H1 (cell line): ENCODE data around the gene ITPR1. TPM values are rescaled to one million over a fixed set of nuclear protein-coding genes. Genes with fewer than 3 reads are reported as not detected.

Experiments
- CTCF ChIA-PET: fragments of 300-600 bp; sonication (Branson Sonifier 250); formaldehyde crosslinking; loops from one replicate; lab custom pipeline; 2021; ENCODE audit not compliant: partially characterized antibody; lab: Charles Lee
- POLR2A ChIA-PET: fragments of 300-600 bp; sonication (Branson Sonifier 250); formaldehyde crosslinking; loops from one replicate; lab custom pipeline; 2021; ENCODE audit warnings: inconsistent platforms; ENCODE audit not compliant: partially characterized antibody; lab: Charles Lee
- DNase-seq, 2 experiments: peaks; one replicate each; pipeline versions ENCODE4 v3.0.0 to v3.0.0-alpha.2; 2010 to 2022; ENCODE audit warnings: low spot score in 2 of 2, low read depth in 1 of 2, mixed read lengths in 1 of 2
- FAIRE-seq: peaks from 2 replicates; lab custom pipeline; 2011; peaks lifted over from hg19 to GRCh38; lab: Jason Lieb, UNC
- H2AFZ ChIP-seq: 2 replicates; pipeline ENCODE4 v1.8.1; 2012; ENCODE audit warnings: low read length, inconsistent platforms
- H2AK5ac ChIP-seq: 2 replicates; pipeline ENCODE4 v1.6.1; 2013; ENCODE audit warnings: low read depth, low read length
- H2BK120ac ChIP-seq: replicated peaks from 2 replicates; pipeline ENCODE3; 2013; ENCODE audit warnings: low read depth, low read length, inconsistent platforms
- H2BK12ac ChIP-seq: 2 replicates; pipeline ENCODE4 v1.6.1; 2013; ENCODE audit warnings: low read depth, low read length
- H2BK15ac ChIP-seq: 2 replicates; pipeline ENCODE4 v1.6.1; 2013; ENCODE audit warnings: low read length
- H2BK20ac ChIP-seq: 2 replicates; pipeline ENCODE4 v1.6.1; 2013; ENCODE audit warnings: low read length
- H2BK5ac ChIP-seq: 2 replicates; pipeline ENCODE4 v1.6.1; 2013; ENCODE audit warnings: low read depth, low read length
- H3K14ac ChIP-seq: 2 replicates; pipeline ENCODE4 v1.6.1; 2013; ENCODE audit warnings: inconsistent platforms; ENCODE audit not compliant: insufficient read length
- H3K18ac ChIP-seq: 2 replicates; pipeline ENCODE4 v1.6.1; 2013; ENCODE audit warnings: low read length; ENCODE audit errors: extremely low read depth
- H3K23ac ChIP-seq: 2 replicates; pipeline ENCODE4 v1.6.1; 2013; ENCODE audit warnings: inconsistent platforms; ENCODE audit not compliant: insufficient read length
- H3K23me2 ChIP-seq: 2 replicates; pipeline ENCODE4 v1.6.1; 2013; ENCODE audit warnings: low read depth, low read length
- H3K27ac ChIP-seq: 2 replicates; pipeline ENCODE4 v1.6.1; 2011; ENCODE audit warnings: low read depth, low read length, inconsistent platforms
- H3K27me3 ChIP-seq, 4 experiments: replicated peaks in 1 of 4; 1 replicate in 1 of 4; 2 replicates in 3 of 4; pipeline versions ENCODE4 v1.6.1 to v1.8.1; 2011 to 2013; ENCODE audit warnings: low read length in 3 of 4, mild to moderate bottlenecking in 3 of 4, inconsistent platforms in 2 of 4, mixed read lengths in 2 of 4, moderate library complexity in 1 of 4; ENCODE audit not compliant: control insufficient read depth in 3 of 4, insufficient read depth in 3 of 4; ENCODE audit errors: extremely low read depth in 1 of 4
- H3K36me3 ChIP-seq, 4 experiments: 2 replicates each; pipeline versions ENCODE4 v1.6.1 to v1.8.1; 2011 to 2013; ENCODE audit warnings: mild to moderate bottlenecking in 4 of 4, low read length in 3 of 4, moderate library complexity in 2 of 4, control low read depth in 1 of 4, inconsistent platforms in 1 of 4; ENCODE audit not compliant: insufficient read depth in 4 of 4, control insufficient read depth in 2 of 4
- H3K4ac ChIP-seq: replicated peaks from 2 replicates; pipeline ENCODE3; 2013; ENCODE audit warnings: low read length, low read depth, mixed read lengths, inconsistent platforms; ENCODE audit not compliant: insufficient read length
- H3K4me1 ChIP-seq, 4 experiments: replicated peaks in 1 of 4; 1 replicate in 1 of 4; 2 replicates in 3 of 4; pipeline versions ENCODE4 v1.6.1 to v1.8.1; 2011 to 2013; ENCODE audit warnings: low read length in 3 of 4, inconsistent platforms in 2 of 4, mixed read lengths in 1 of 4; ENCODE audit not compliant: insufficient read depth in 4 of 4, control insufficient read depth in 3 of 4
- H3K4me2 ChIP-seq, 2 experiments: 2 replicates each; pipeline versions ENCODE4 v1.6.1 to v1.8.1; 2011 to 2013; ENCODE audit warnings: low read depth in 2 of 2, low read length in 2 of 2, control low read depth in 1 of 2, inconsistent platforms in 1 of 2, mild to moderate bottlenecking in 1 of 2; ENCODE audit not compliant: insufficient read depth in 1 of 2
- H3K4me3 ChIP-seq, 4 experiments: fragments of 200-600, 300-600 bp in 1 of 4; sonication (generic), shearing (Covaris generic), sonication (Bioruptor Twin) in 1 of 4; 2 replicates each; pipeline versions ENCODE4 v1.5.1 to v1.8.1; 2011 to 2016; ENCODE audit warnings: low read length in 4 of 4, low read depth in 3 of 4, control low read depth in 2 of 4, inconsistent platforms in 2 of 4, mild to moderate bottlenecking in 2 of 4, mixed read lengths in 1 of 4, moderate library complexity in 1 of 4; ENCODE audit not compliant: insufficient read depth in 2 of 4; ENCODE audit errors: extremely low read depth in 1 of 4
- H3K56ac ChIP-seq: replicated peaks from 2 replicates; pipeline ENCODE3; 2013; ENCODE audit warnings: low read depth, mild to moderate bottlenecking, mixed read lengths, low read length, inconsistent platforms; ENCODE audit not compliant: insufficient read length
- H3K79me1 ChIP-seq: 2 replicates; pipeline ENCODE4 v1.6.1; 2013; ENCODE audit warnings: low read depth, low read length, control low read depth
- H3K79me2 ChIP-seq, 2 experiments: 2 replicates each; pipeline versions ENCODE4 v1.6.1 to v1.8.1; 2012 to 2013; ENCODE audit warnings: low read length in 2 of 2, mild to moderate bottlenecking in 2 of 2, inconsistent platforms in 1 of 2; ENCODE audit not compliant: insufficient read depth in 2 of 2, control insufficient read depth in 1 of 2
- H3K9ac ChIP-seq, 4 experiments: replicated peaks in 1 of 4; 1 replicate in 1 of 4; 2 replicates in 3 of 4; pipeline versions ENCODE4 v1.6.1 to v1.8.1; 2011 to 2013; ENCODE audit warnings: low read depth in 3 of 4, low read length in 3 of 4, control low read depth in 2 of 4, mild to moderate bottlenecking in 2 of 4, moderate library complexity in 2 of 4, inconsistent platforms in 1 of 4; ENCODE audit errors: extremely low read depth in 1 of 4
- H3K9me3 ChIP-seq, 2 experiments: 2 replicates each; pipeline versions ENCODE4 v1.6.1 to v1.8.1; 2012 to 2013; ENCODE audit warnings: mild to moderate bottlenecking in 2 of 2, moderate library complexity in 2 of 2, control low read depth in 1 of 2, inconsistent platforms in 1 of 2, low read depth in 1 of 2, low read length in 1 of 2, mixed read lengths in 1 of 2; ENCODE audit not compliant: insufficient read depth in 2 of 2
- H4K20me1 ChIP-seq, 2 experiments: replicated peaks in 1 of 2; 2 replicates each; pipeline versions ENCODE3 to v1.8.1; 2011 to 2013; ENCODE audit warnings: inconsistent platforms in 2 of 2, low read length in 2 of 2, mild to moderate bottlenecking in 1 of 2; ENCODE audit not compliant: insufficient read depth in 2 of 2, control insufficient read depth in 1 of 2
- H4K5ac ChIP-seq: 2 replicates; pipeline ENCODE4 v1.6.1; 2013; ENCODE audit warnings: low read length, low read depth, mixed read lengths, inconsistent platforms; ENCODE audit not compliant: insufficient read length
- H4K8ac ChIP-seq: 2 replicates; pipeline ENCODE4 v1.8.0; 2013; ENCODE audit warnings: mild to moderate bottlenecking, moderate library complexity, low read length, inconsistent platforms; ENCODE audit not compliant: insufficient read depth; ENCODE audit errors: extremely low read depth
- H4K91ac ChIP-seq: replicated peaks from 2 replicates; pipeline ENCODE3; 2013; ENCODE audit warnings: low read length, mixed read lengths, inconsistent platforms; ENCODE audit not compliant: insufficient read length
- CBX5 ChIP-seq: fragments of 300-800, 300-1000 bp; sonication (generic); IDR thresholded peaks from 2 replicates; pipeline ENCODE4 v1.7.1; 2016; ENCODE audit warnings: antibody characterized with exemption, low read length, low read depth
- CREB1 ChIP-seq: IDR thresholded peaks from 2 replicates; pipeline ENCODE4 v1.6.1; 2012; ENCODE audit warnings: inconsistent platforms
- EZH2 ChIP-seq: fragments of 200-600 bp; sonication (generic); IDR thresholded peaks from 2 replicates; pipeline ENCODE4 v1.7.1; 2012; ENCODE audit warnings: low read depth, mild to moderate bottlenecking, moderate library complexity, low read length, inconsistent platforms; ENCODE audit not compliant: severe bottlenecking
- HDAC2 ChIP-seq, 2 experiments: fragments of 300-600 bp in 1 of 2; sonication (generic) in 1 of 2; IDR thresholded peaks; 2 replicates each; pipeline ENCODE4 v1.6.1; 2011 to 2012; ENCODE audit warnings: low read depth in 2 of 2, low read length in 2 of 2, mild to moderate bottlenecking in 2 of 2, moderate library complexity in 2 of 2, borderline replicate concordance in 1 of 2, inconsistent platforms in 1 of 2
- MAFK ChIP-seq: IDR thresholded peaks from 2 replicates; pipeline ENCODE4 v1.6.1; 2012; ENCODE audit warnings: low read depth, mild to moderate bottlenecking, improper control_type of control experiment, low read length
- POLR2AphosphoS5 ChIP-seq: IDR thresholded peaks from 2 replicates; pipeline ENCODE4 v1.6.1; 2011; ENCODE audit warnings: low read depth, low read length
- RXRA ChIP-seq: IDR thresholded peaks from 2 replicates; pipeline ENCODE4 v1.6.1; 2011; ENCODE audit warnings: low read depth, mild to moderate bottlenecking, low read length, moderate library complexity; ENCODE audit not compliant: insufficient read depth
- SIRT6 ChIP-seq: IDR thresholded peaks from one replicate; pipeline ENCODE4 v1.7.1; 2012; ENCODE audit warnings: low read length, inconsistent platforms
- SP2 ChIP-seq: IDR thresholded peaks from 2 replicates; pipeline ENCODE4 v1.6.1; 2012; ENCODE audit warnings: mild to moderate bottlenecking, low read length, inconsistent platforms
- TCF12 ChIP-seq: IDR thresholded peaks from 2 replicates; pipeline ENCODE4 v1.6.1; 2011; ENCODE audit warnings: low read depth, mild to moderate bottlenecking, low read length
- TEAD4 ChIP-seq: IDR thresholded peaks from 2 replicates; pipeline ENCODE4 v1.6.1; 2012; ENCODE audit warnings: low read depth, low read length, inconsistent platforms, mixed read lengths
- WGBS, 2 experiments: shearing (Covaris generic) in 1 of 2; methylation state at CpG; one replicate each; pipeline versions ENCODE4 v1.1.6 to v1.1.7; 2013 to 2015; ENCODE audit warnings: low lambda C conversion rate in 2 of 2, mixed read lengths in 2 of 2, inconsistent platforms in 1 of 2, low coverage in 1 of 2, missing lambda C conversion rate in 1 of 2; ENCODE audit not compliant: insufficient replicate concordance in 2 of 2, insufficient coverage in 1 of 2, insufficient read length in 1 of 2; ENCODE audit errors: extremely low coverage in 1 of 2, missing lambda C conversion rate in 1 of 2; 5-methylcytosine and 5-hydroxymethylcytosine counted together
- polyA plus RNA-seq, 7 experiments: library from polyadenylated mRNA; depleted of rRNA in 3 of 7; stranded (reverse) in 5 of 7; unstranded in 2 of 7; fragments of >200 nt in 5 of 7; fragments of 200-250 nt in 2 of 7; gene quantifications; 1 replicate in 5 of 7; 2 replicates in 1 of 7; 4 replicates in 1 of 7; pipeline versions ENCODE4 v1.2.1 to v1.2.3, GENCODE V29; 2011 to 2013; ENCODE audit warnings: missing spikeins in 2 of 7, mixed read lengths in 2 of 7
- total RNA-seq: library from RNA; stranded (reverse); fragmentation: NEBNext Ultra II Directional; extraction: Animal tissue kit (Norgen Biotek cat#: 25700); gene quantifications from 2 replicates; pipeline ENCODE4 v1.2.1, GENCODE V29; 2021

The ITPR1 gene
- total and polyA plus RNA-seq, 2 of the 8 experiments (the other 6 are each of a cell fraction or from before 2014, with no cell fraction given) = 2.5 to 16.3 TPM

GRCh38 chr3:4647411-4647810 is 154.3 kb downstream of the ITPR1 start:
- FAIRE-seq (no peak), DNase-seq (no peak)
- Histone ChIP-seq H4K20me1 (no peaks in the 10 kb centered on the region), H3K56ac (no peak overlapping the region), H2BK5ac (no peak overlapping the region), H3K18ac (no peak overlapping the region), H3K4me3 (no peak overlapping the region), H3K14ac (no peak overlapping the region), H2BK120ac (no peak overlapping the region), H3K27me3 (no peaks in the 10 kb centered on the region), H3K4me1 (no peaks in the 10 kb centered on the region), H2AK5ac (no peak overlapping the region), H3K4me2 (no peak overlapping the region), H3K4ac (no peak overlapping the region), H4K91ac (no peak overlapping the region), H4K8ac (no peak overlapping the region), H2BK12ac (no peak overlapping the region), H3K9me3 (no peaks in the 10 kb centered on the region), H3K27ac (no peak overlapping the region), H3K23ac (no peak overlapping the region), H2AFZ (no peak overlapping the region), H2BK20ac (no peak overlapping the region), H3K23me2 (no peaks in the 10 kb centered on the region; the same call in 1 of the 2 replicates), H4K5ac (no peak overlapping the region), H3K79me2 (no peaks in the 10 kb centered on the region), H3K36me3 (no peaks in the 10 kb centered on the region), H2BK15ac (no peak overlapping the region), H3K9ac (no peak overlapping the region), H3K79me1 (no peaks in the 10 kb centered on the region)
- TF ChIP-seq TCF12 = no peak
- no peak for TF ChIP-seq CBX5
- no peak for TF ChIP-seq EZH2
- no peak for TF ChIP-seq MAFK
- TF ChIP-seq SIRT6 = no peak
- no peak for TF ChIP-seq RXRA
- no peak for TF ChIP-seq CREB1
- no peak for TF ChIP-seq POLR2AphosphoS5
- no peak for TF ChIP-seq TEAD4
- no peak for TF ChIP-seq HDAC2 (IDR thresholded peaks at IDR 0.05; ENCODE audit: borderline replicate concordance in 1 of 2, low read depth in 2 of 2, low read length in 2 of 2)
- TF ChIP-seq SP2 = no peak
- WGBS, 2 experiments = 89% methylated on average over 2 of the region's 2 CpGs; no CpG with 5 or more reads in 1 of the 2 experiments
- ChIA-PET CTCF (no interaction called here), POLR2A (no interaction called here)
